HG03175 (cell line): ENCODE results near the gene ST3GAL3.
"Not testable (repeated sequence)": the region's sequence is repeated elsewhere in the genome, so short reads cannot be mapped to it uniquely, and the experiment has no call there.

Source experiments
- ATAC-seq: cut with Tn5 transposase; IDR thresholded peaks from one replicate; pipeline ENCODE4 v1.9.1; 2021; ENCODE audit warnings: mild to moderate bottlenecking, moderate library complexity; ENCODE audit not compliant: unreplicated experiment

Gene ST3GAL3

DNA sequence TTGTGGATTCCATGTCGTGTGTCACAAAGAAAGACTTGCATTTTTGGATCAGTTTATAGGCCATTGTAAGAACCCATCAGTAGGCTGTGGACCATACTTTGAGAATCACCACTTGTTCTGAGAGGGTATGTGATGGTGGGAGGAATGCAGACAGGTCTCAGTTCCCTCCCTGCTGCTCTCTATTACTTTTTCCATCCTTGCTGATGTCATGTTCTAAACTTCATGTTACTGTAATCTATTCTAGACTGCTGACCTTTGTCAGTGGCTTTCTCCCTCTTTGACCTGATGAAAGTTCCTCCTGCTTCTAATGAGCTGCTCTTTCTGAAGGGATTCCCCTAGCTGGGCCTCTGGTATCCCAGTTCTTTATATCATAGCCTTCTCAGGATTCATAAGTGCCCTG lies 46.1 kb downstream of the ST3GAL3 start:
- no peak for ATAC-seq

DNA sequence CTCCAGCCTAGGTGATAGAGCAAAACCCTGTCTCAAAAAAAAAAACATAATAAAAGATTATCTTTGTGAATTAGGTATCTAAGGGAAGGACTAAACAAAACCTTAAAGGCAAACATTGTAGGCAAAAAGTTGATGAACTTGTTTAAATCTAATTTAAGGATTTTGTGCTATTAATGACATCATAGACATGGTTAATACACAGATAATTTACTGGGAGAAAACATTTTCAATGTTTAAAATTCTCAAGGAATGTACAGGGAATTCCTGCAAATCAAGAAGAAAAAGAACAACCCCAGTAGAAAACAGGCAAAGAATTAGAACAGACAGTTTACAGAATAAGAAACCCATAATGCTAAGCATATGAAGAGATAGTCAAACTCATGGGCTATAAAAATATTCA lies 47.6 kb downstream of the ST3GAL3 start:
- no peak for ATAC-seq

- no peak for ATAC-seq
Measured at GRCh38 chr1:43757343-43758053, 50.2 kb downstream of the ST3GAL3 start.

GRCh38 chr1:43760745-43761317 lies 53.5 kb downstream of the ST3GAL3 start:
- ATAC-seq: no peak

- no peak for ATAC-seq
Measured at GRCh38 chr1:43763497-43763973, 56.2 kb downstream of the ST3GAL3 start.

DNA sequence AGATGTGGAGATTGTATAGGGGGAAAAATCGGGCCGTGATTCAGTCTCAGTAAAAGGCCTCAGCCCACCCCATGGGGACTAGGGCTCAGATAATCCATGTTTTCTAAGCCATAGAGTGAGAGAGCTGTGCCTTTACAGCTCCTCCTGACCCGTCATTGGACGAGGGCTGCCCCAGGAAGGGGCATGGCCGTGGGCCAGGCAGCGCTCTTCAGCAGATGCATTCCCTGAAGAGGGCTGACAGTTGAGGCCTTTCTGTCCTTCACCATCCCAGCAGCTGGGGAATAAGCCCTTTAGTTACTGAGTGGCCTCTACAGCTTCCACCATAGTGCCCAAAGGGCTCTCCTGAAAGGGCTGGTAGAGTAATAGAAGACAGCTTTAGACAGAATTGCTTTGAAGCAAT lies 57.2 kb downstream of the ST3GAL3 start:
- ATAC-seq: no peak

DNA sequence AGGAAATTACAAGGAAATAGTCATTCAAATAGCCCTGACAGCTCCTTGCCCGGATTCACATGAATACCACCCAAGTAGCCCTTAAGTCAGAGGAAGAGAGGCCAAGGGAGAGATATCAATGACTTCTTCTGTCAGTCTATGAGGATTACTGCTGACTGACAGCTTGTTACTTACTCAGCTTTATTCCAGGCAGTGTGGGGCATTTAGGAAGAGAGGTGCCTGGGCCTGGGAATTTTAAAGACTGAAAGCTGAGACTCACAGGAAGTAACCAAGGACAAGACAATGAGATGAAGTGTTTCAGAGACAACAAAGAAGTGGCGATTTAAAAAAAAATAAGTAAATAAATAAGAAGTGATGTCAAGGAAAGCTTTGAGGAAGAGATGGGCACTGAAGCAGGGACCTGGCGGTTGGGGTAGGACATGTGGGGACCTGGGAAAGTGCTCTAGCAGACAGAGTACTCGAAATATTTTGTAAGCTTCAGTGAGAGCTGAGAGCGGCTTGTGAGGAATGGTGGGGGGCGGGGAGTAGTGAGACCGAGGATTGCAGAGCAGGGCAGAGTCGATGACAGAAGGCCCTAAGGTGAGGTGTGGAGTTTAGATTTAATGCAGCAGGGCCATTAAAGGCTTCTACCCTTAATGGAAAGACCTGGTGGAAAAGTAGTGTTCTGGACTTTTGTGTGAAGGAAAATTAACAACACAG lies 58.9 kb downstream of the ST3GAL3 start:
- ATAC-seq: no peak

- ATAC-seq: no peak
Measured at GRCh38 chr1:43766818-43767525, 59.6 kb downstream of the ST3GAL3 start.

- ATAC-seq: no peak
Measured at GRCh38 chr1:43768168-43768567, 60.8 kb downstream of the ST3GAL3 start.

GRCh38 chr1:43769350-43769908 lies 62.1 kb downstream of the ST3GAL3 start:
- no peak for ATAC-seq

DNA sequence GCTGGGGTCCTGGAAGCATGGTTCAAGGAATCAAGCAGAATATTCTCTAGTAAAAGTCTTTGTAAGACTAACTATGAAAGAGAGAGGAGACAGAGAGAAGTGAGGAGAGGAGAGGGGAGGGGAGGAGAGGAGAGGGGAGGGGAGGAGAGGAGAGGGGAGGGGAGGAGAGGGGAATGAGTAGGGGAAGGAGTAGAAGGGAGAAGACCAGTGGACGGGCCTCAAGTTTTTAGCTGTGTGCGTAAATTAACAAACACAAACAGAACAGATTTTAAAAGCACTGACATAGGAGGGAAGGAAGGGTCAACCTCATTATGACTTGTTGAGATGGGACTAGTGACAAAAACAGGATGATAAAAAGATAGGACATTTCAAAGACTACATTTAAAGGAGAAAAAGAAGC lies 62.8 kb downstream of the ST3GAL3 start:
- no peak for ATAC-seq

DNA sequence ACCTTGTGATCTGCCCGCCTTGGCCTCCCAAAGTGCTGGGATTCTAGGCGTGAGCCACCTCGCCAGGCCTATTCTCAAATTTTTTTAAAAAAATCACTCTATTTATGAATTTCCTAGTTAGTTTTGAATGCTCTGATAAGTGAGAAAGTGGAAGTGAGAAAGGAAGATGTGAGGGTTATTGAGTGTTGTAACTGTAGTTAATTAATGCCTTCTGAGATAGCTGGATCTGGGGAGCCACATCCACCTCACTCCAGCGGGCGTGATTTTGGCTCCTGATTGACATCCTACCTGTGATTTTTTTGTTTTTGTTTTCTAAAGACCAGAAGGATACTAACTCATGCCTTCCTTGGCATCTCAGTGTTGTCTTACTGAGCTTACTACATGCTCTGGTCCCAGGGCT lies 65.6 kb downstream of the ST3GAL3 start:
- no peak for ATAC-seq

- ATAC-seq: no peak
Measured at GRCh38 chr1:43773821-43774220, 66.5 kb downstream of the ST3GAL3 start.

DNA sequence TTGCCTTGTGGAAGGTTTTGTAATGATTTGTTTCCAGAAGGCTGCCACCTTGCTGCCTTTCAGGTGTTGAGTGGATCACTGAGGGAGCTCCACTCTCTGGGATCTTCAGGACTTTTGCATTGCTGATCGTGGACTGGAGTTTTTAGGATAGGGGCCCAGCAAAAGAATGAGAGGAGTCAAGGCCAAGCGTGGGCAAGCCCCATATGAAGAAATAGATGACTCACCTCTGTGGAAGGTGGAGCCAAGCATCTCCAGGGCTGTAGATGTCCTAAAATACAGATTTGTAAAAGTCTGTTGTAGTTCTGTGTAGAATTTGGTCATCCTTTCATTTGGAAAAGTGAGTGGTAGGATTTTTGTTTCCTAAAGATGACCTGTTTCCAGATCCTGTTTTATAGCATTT lies 67.0 kb downstream of the ST3GAL3 start:
- no peak for ATAC-seq

DNA sequence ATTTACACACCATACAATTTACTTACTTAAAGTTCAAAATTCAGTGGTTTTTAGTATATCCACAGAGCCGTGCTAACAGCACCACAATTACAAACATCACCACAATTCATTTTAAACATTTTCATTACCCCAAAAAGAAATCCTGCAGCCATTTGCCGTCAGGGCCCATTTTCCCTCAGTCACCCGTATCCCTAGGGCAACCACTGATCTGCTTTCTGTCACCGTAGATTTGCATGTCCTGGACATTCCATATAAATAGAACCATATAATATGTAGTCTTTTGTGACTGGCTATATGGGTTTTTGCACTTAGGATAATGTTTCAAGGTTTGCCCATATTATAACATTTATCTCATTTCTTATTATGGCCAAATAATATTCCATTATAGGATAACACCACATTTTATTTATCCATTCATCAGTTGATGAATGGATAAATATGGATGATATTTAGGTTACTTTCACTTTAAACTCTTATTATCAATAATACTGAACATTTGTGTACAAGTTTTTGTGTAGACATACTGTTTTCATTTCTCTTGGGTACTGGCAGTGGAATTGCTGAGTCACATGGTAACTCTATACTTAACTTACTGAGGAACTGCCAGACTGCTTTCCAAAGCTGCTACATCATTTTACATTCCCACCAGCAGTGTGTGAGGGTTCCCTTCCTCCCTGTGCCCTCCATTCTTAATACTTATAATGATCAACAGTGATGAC lies 68.9 kb downstream of the ST3GAL3 start:
- no peak for ATAC-seq

GRCh38 chr1:43777916-43778315 lies 70.6 kb downstream of the ST3GAL3 start:
- ATAC-seq: not testable (repeated sequence)

GRCh38 chr1:43779266-43779665 lies 71.9 kb downstream of the ST3GAL3 start:
- ATAC-seq: no peak

GRCh38 chr1:43779805-43780403 lies 72.6 kb downstream of the ST3GAL3 start:
- no peak for ATAC-seq

GRCh38 chr1:43781574-43781973 lies 74.2 kb downstream of the ST3GAL3 start:
- no peak for ATAC-seq

DNA sequence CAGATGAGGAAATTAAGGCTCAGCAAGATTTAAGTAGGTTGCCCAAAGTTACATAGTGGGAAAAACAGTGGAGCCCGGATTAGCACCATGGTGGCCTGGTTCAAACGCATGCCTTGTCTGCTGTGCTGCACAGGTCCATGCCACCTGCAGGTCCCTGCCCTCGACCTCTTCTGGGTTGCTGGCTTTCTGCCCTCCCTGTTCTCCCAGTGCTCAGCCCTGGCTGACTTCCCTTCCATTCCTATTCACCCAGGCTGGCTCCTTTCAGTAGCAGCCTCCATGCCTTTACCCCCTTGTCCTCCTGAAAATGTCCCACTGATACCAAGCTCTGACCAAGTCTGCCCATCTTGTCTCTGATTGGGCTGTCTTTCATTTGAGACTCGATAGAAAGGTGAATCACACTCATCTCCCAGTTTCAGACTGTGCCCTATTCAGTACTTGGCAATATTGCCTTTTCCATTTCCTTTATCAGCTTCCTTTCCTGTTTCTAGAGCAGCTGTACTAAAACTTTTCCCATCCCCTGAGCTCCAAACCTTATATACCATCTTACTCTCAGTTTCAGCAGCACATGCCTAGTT lies 75.8 kb downstream of the ST3GAL3 start:
- no peak for ATAC-seq
